GM12878 (cell line): ENCODE results near the gene GSS. TPM values are rescaled to one million over a fixed set of nuclear protein-coding genes. Genes with fewer than 3 reads are reported as not detected.

Source experiments
- ATAC-seq: fragments of 200-7000 bp; cut with Tn5 transposase; 3 replicates; pipeline ENCODE4 v1.9.1; 2020; ENCODE audit warnings: mild to moderate bottlenecking, moderate library complexity
- BruUV-seq: library from RNA; stranded (reverse); fragments of 400-500 nt; replicated peaks from 2 replicates; lab custom pipeline; 2021; lab: Mats Ljungman, UMichigan
- CTCF ChIA-PET: fragments of 300-600 bp; sonication (Branson Sonifier 250); formaldehyde crosslinking; extraction: SDS; loops from one replicate; lab custom pipeline; 2021; ENCODE audit warnings: inconsistent platforms; lab: Yijun Ruan, JAX
- POLR2A ChIA-PET: fragments of 350-600 bp; formaldehyde crosslinking; extraction: SDS; loops from one replicate; lab custom pipeline; 2021; ENCODE audit warnings: inconsistent platforms; lab: Charles Lee
- RAD21 ChIA-PET: fragments of 300-600 bp; sonication (Branson Sonifier 250); formaldehyde crosslinking; loops from one replicate; lab custom pipeline; 2023; ENCODE audit warnings: antibody characterized with exemption; ENCODE audit not compliant: unreplicated experiment; lab: Charles Lee
- SMC1A ChIA-PET: fragments of 300-600 bp; sonication (Branson Sonifier 250); formaldehyde crosslinking; loops from one replicate; lab custom pipeline; 2023; ENCODE audit not compliant: unreplicated experiment, uncharacterized antibody; lab: Charles Lee
- DNase-seq: peaks from one replicate; pipeline ENCODE4 v3.0.0-alpha.2; 2011; ENCODE audit warnings: low read depth, low spot score
- FAIRE-seq: peaks from 3 replicates; lab custom pipeline; 2011; peaks lifted over from hg19 to GRCh38; lab: Jason Lieb, UNC
- H2AFZ ChIP-seq: 2 replicates; pipeline ENCODE4 v1.6.0; 2011; ENCODE audit warnings: low read depth, low read length, control low read depth; ENCODE audit not compliant: control insufficient read depth
- H3K27ac ChIP-seq: 2 replicates; pipeline ENCODE4 v1.5.1; 2011; ENCODE audit warnings: control low read depth; ENCODE audit not compliant: control insufficient read depth, insufficient read depth
- H3K27me3 ChIP-seq, 2 experiments: replicated peaks in 1 of 2; 2 replicates each; pipeline versions ENCODE4 v1.6.0 to v1.6.1; 2011; ENCODE audit warnings: low read length in 1 of 2; ENCODE audit not compliant: control insufficient read depth in 2 of 2, insufficient read depth in 2 of 2
- H3K36me3 ChIP-seq, 2 experiments: 2 replicates each; pipeline ENCODE4 v1.5.1; 2011; ENCODE audit warnings: low read length in 1 of 2; ENCODE audit not compliant: control insufficient read depth in 2 of 2, insufficient read depth in 2 of 2
- H3K4me1 ChIP-seq: 2 replicates; pipeline ENCODE4 v1.6.1; 2011; ENCODE audit warnings: mild to moderate bottlenecking, low read length, moderate library complexity, mixed read lengths; ENCODE audit not compliant: control insufficient read depth, insufficient read depth
- H3K4me2 ChIP-seq: 2 replicates; pipeline ENCODE4 v1.6.0; 2011; ENCODE audit warnings: control low read depth; ENCODE audit not compliant: control insufficient read depth, insufficient read depth
- H3K4me3 ChIP-seq: fragments of 200-600 bp; sonication (generic); 2 replicates; pipeline ENCODE4 v1.5.1; 2016
- H3K79me2 ChIP-seq: 2 replicates; pipeline ENCODE4 v1.6.0; 2011; ENCODE audit warnings: low read length; ENCODE audit not compliant: control insufficient read depth, insufficient read depth
- H3K9ac ChIP-seq: 2 replicates; pipeline ENCODE4 v1.8.0; 2011; ENCODE audit warnings: low read length, control low read depth, mixed read lengths; ENCODE audit not compliant: control insufficient read depth, insufficient read depth
- H3K9me3 ChIP-seq: replicated peaks from 3 replicates; pipeline ENCODE4 v1.5.1; 2011; ENCODE audit warnings: mild to moderate bottlenecking, low read length; ENCODE audit not compliant: control insufficient read depth, insufficient read depth
- H4K20me1 ChIP-seq: 2 replicates; pipeline ENCODE4 v1.6.0; 2011; ENCODE audit not compliant: control insufficient read depth, insufficient read depth
- ASH2L ChIP-seq: fragments of 300-600, 200-600 bp; sonication (generic); IDR thresholded peaks from 2 replicates; pipeline ENCODE4 v1.6.1; 2017; ENCODE audit warnings: low read depth, mild to moderate bottlenecking, borderline replicate concordance
- EED ChIP-seq: sonication (generic); IDR thresholded peaks from 2 replicates; pipeline ENCODE4 v1.6.1; 2016; ENCODE audit warnings: antibody characterized with exemption, low read depth
- EZH2 ChIP-seq: IDR thresholded peaks from 2 replicates; pipeline ENCODE4 v1.6.1; 2012; ENCODE audit warnings: low read depth, mild to moderate bottlenecking, control low read depth, inconsistent platforms, low read length, borderline replicate concordance; ENCODE audit not compliant: control insufficient read depth
- HDAC6 ChIP-seq: fragments of 200-600 bp; sonication (generic); IDR thresholded peaks from one replicate; pipeline ENCODE4 v1.8.0; 2017; ENCODE audit warnings: antibody characterized with exemption; ENCODE audit not compliant: unreplicated experiment
- KAT2A ChIP-seq: conservative IDR thresholded peaks from 2 replicates; pipeline ENCODE4 v1.6.1; 2011; ENCODE audit warnings: low read depth, low read length; ENCODE audit not compliant: control insufficient read depth
- POLR2A ChIP-seq: IDR thresholded peaks from 2 replicates; pipeline ENCODE4 v1.6.1; 2011; ENCODE audit warnings: low read depth, mild to moderate bottlenecking, low read length
- POLR2AphosphoS5 ChIP-seq: IDR thresholded peaks from 2 replicates; pipeline ENCODE4 v1.6.1; 2011; ENCODE audit warnings: mild to moderate bottlenecking, low read length, inconsistent platforms
- SIX5 ChIP-seq: IDR thresholded peaks from 2 replicates; pipeline ENCODE4 v1.6.1; 2011; ENCODE audit warnings: mild to moderate bottlenecking, low read depth, low read length, moderate library complexity; ENCODE audit not compliant: severe bottlenecking
- SMARCA5 ChIP-seq: fragments of 450-650 bp; IDR thresholded peaks from 2 replicates; pipeline ENCODE4 v1.6.1; 2017; ENCODE audit warnings: mild to moderate bottlenecking
- SUPT20H ChIP-seq: IDR thresholded peaks from 2 replicates; pipeline ENCODE4 v1.6.1; 2011; ENCODE audit warnings: low read depth, mild to moderate bottlenecking, low read length, moderate library complexity, borderline replicate concordance; ENCODE audit not compliant: control insufficient read depth
- WGBS: methylation state at CpG from one replicate; pipeline ENCODE4 v1.1.6; 2016; ENCODE audit warnings: low lambda C conversion rate; ENCODE audit not compliant: insufficient replicate concordance, insufficient coverage; ENCODE audit errors: missing lambda C conversion rate; 5-methylcytosine and 5-hydroxymethylcytosine counted together
- in situ Hi-C: fragments of 300-500 bp; cut with MboI; formaldehyde crosslinking; loops from 9 replicates; pipeline ENCODE4 v1.14.3; 2018; ENCODE audit warnings: mixed read lengths
- intact Hi-C: fragments of 100-400 bp; cut with micrococcal nuclease; formaldehyde crosslinking; loops from one replicate; pipeline ENCODE4 v1.14.2; 2022; ENCODE audit not compliant: unreplicated experiment
- polyA plus RNA-seq, 11 experiments: library from polyadenylated mRNA; depleted of rRNA in 4 of 11; unstranded in 6 of 11; stranded (reverse) in 5 of 11; fragments of >200 nt; fragmentation: Nextera tagmentation in 4 of 11; fragmentation: Illumina TruSeq in 1 of 11; extraction: Ambion mirVana in 4 of 11; extraction: Trizol in 1 of 11; gene quantifications; 1 replicate in 1 of 11; 2 replicates in 10 of 11; pipeline versions ENCODE4 v1.2.1 to v1.2.3, GENCODE V29; 2011 to 2016; ENCODE audit warnings: inconsistent platforms in 2 of 11, missing spikeins in 2 of 11, low read depth in 1 of 11
- total RNA-seq, 4 experiments: library from RNA; depleted of rRNA in 3 of 4; stranded (reverse); fragments of >200 nt in 3 of 4; fragmentation: Illumina TruSeq in 1 of 4; extraction: Trizol in 1 of 4; gene quantifications; 2 replicates each; pipeline versions ENCODE4 v1.2.1 to v1.2.3, GENCODE V29; 2013 to 2021
- TF ChIP-seq, protein P1 (sequence below): fragments of 450-650 bp; IDR thresholded peaks from 2 replicates; pipeline ENCODE4 v1.6.1; 2018; ENCODE audit warnings: borderline replicate concordance, mild to moderate bottlenecking; ENCODE audit not compliant: partially characterized antibody

GSS gene
- total and polyA plus RNA-seq, 10 of the 15 experiments (the other 5 are each of a cell fraction or from before 2014, with no cell fraction given), result 12.7 to 120 (median 67.4) TPM

DNA sequence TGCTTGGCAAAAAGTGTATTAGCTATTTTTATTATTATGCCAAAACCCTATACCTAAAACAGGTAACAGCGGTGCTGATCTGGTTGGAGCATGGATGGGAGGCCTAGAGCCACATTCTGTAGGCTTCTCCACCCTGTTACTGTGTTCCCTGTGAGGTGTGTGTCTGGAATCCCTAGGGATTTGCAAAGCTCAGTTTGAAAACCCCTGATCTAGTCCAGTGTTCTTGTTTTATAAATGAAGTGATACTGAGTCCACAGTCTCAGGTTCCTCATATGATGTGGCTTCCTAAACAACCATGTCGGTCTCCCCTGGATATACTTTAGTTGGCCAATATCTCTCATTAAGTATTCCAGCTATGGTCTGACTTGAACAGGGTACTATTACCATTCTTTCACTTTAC lies 62.9 kb downstream of the GSS start:
- POLR2A ChIA-PET, result interaction anchor here (1.2 to 1.5 kb wide), 2 partner anchors 17 to 65 kb away, joined by 4 to 6 read pairs; partner anchors contain the start of gene ACSS2
- SMC1A ChIA-PET, result interaction anchor here (0.7 to 1.2 kb wide), 3 partner anchors 12 to 155 kb away, joined by 3 to 4 read pairs (median 3); no protein-coding TSS in a partner anchor
- peaks cover 9% of the 10 kb centered on the region; the same call in 1 of the 2 replicates for H3K4me1 ChIP-seq
- FAIRE-seq (no peak), DNase-seq (no peak), ATAC-seq (no peak)
- no peak overlapping the region for H3K4me3 ChIP-seq
- 73% methylated on average over 2 of the region's 2 CpGs for WGBS
- H3K79me2 ChIP-seq, result no peaks in the 10 kb centered on the region
- RAD21 ChIA-PET, result interaction anchor here (0.6 to 1.0 kb wide), 2 partner anchors 16 kb away, joined by 3 to 6 read pairs; no protein-coding TSS in a partner anchor
- no peaks in the 10 kb centered on the region for H3K9me3 ChIP-seq
- no peaks in the 10 kb centered on the region for H3K36me3 ChIP-seq
- CTCF ChIA-PET, result interaction anchor here (0.7 to 2.1 kb wide), 3 partner anchors 17 to 164 kb away, joined by 3 to 7 read pairs (median 3); partner anchors contain the start of gene ACSS2
- H3K27ac ChIP-seq, result no peak overlapping the region
- no TSS peak for BruUV-seq
- H3K4me2 ChIP-seq, result no peak overlapping the region
- no peaks in the 10 kb centered on the region for H4K20me1 ChIP-seq
- no peak overlapping the region for H3K9ac ChIP-seq
- no peak for TF ChIP-seq EED
- no peak for TF ChIP-seq EZH2
- no peak for TF ChIP-seq ASH2L
- TF ChIP-seq POLR2A, result no peak
- TF ChIP-seq SIX5, result no peak
- TF ChIP-seq, protein P1, sequence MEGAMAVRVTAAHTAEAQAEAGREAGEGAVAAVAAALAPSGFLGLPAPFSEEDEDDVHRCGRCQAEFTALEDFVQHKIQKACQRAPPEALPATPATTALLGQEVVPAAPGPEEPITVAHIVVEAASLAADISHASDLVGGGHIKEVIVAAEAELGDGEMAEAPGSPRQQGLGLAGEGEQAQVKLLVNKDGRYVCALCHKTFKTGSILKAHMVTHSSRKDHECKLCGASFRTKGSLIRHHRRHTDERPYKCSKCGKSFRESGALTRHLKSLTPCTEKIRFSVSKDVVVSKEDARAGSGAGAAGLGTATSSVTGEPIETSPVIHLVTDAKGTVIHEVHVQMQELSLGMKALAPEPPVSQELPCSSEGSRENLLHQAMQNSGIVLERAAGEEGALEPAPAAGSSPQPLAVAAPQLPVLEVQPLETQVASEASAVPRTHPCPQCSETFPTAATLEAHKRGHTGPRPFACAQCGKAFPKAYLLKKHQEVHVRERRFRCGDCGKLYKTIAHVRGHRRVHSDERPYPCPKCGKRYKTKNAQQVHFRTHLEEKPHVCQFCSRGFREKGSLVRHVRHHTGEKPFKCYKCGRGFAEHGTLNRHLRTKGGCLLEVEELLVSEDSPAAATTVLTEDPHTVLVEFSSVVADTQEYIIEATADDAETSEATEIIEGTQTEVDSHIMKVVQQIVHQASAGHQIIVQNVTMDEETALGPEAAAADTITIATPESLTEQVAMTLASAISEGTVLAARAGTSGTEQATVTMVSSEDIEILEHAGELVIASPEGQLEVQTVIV, result no peak
- TF ChIP-seq KAT2A, result no peak
- TF ChIP-seq SMARCA5, result no peak
- no peak for TF ChIP-seq SUPT20H
- no peak for TF ChIP-seq POLR2AphosphoS5
- TF ChIP-seq HDAC6, result no peak
- H3K27me3 ChIP-seq, result no peaks in the 10 kb centered on the region
- in situ Hi-C loops, result no loop called here
- no peak overlapping the region for H2AFZ ChIP-seq
- intact Hi-C loops, result no loop called here
